ENCODE measurements around the gene RIBC2.
"Not testable (repeated sequence)": the region's sequence is repeated elsewhere in the genome, so short reads cannot be mapped to it uniquely, and the experiment has no call there.

RIBC2 gene

DNA sequence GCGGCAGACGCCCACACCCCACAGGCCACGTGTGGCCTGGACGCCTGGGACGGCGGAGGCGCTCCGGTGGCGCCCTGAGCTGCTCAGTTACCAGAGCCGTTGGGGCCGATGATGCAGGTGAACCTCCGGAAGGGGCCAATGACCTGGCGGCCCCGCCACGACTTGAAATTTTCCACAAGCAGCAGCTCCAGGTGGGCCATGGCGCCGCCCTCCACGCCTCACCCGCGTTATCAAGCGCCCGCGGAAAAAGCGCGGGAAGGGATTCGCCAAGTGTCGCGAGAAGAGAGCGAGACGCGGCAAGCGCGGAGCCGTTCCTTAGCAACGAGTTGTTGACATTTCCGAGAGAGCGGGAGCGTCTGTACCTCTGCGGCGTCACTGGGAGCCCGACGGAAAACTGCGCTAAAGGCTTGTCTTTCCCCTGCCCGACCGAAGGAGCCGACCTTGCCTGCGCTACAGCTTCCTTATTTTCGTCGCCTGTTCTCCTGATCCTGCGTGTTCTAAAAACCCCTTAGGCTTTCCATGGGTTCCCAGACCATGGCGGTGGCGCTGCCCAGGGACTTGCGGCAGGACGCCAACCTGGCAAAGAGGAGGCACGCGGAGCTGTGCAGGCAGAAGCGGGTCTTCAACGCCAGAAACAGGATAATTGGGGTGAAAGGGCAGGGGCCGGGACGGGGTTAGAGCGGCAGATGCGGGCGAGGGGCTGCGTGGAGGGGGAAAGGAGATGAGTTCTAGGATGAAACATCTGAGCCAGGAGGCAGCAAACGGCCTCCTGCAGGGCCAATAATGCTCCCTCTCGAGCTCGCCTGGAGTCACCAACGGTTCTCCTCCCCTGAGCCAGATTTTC lies at the start of gene RIBC2, which contains the start of gene SMC1B:
TSS of gene RIBC2 (plus strand) at position 326 of the 844 bp plus-strand sequence. CDS start at position 520, 194 bp downstream.
TSS of gene SMC1B (minus strand) at position 232 of the 844 bp plus-strand sequence. CDS start at position 200, 32 bp downstream.
- DNase-seq (ENCODE audit: low read depth in 2 of 2) = peak; percentile 83 to 84

GRCh38 chr22:45366713-45367112 lies 46.8 kb upstream of the RIBC2 start:
- DNase-seq (ENCODE audit: low read depth in 2 of 2) = no peak

GRCh38 chr22:45373592-45373991 lies 39.9 kb upstream of the RIBC2 start:
- not testable (repeated sequence) for DNase-seq (ENCODE audit: low read depth in 2 of 2)

DNA sequence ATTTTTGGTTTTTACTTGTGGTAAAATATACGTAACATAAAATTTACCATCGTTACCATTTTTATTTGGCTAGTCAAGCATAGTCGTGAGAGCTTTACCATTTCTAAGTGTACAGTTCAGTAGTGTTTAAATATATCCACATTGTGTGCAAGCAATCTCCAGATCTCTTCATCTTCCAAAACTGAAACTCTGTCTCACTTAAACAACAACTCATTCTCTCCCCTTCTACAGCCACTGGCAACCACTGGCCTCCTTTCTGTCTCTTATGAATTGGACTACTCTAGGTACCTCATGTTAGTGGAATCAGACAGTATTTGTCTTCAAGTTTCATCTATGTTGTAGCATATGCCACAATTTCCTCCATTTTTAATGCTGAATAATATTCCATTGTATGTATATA lies 37.5 kb upstream of the RIBC2 start:
- DNase-seq (ENCODE audit: low read depth in 2 of 2) = no peak

- no peak for DNase-seq (ENCODE audit: low read depth in 2 of 2)
Measured at GRCh38 chr22:45376703-45377102, 36.8 kb upstream of the RIBC2 start.

GRCh38 chr22:45381348-45381747 lies 32.1 kb upstream of the RIBC2 start:
- no peak for DNase-seq (ENCODE audit: low read depth in 2 of 2)

DNA sequence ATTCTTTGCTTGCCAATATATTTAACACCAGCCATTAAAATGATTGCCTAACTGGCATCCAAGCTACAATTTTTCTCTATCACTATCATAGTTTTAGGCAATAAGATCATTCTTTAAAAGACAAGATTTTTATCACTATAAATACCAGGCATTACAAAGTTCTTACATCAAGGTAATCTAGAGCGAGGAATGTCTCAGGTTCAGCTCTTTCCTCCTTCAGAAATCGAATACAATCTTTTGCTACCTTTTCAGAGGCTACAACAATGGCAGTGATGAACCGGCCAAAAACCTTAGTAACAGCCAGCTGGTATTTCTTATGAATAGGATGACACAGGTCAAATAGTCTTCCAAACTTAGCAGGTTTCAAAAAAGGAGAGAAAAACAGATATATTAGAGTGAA lies 23.9 kb upstream of the RIBC2 start:
- DNase-seq (ENCODE audit: low read depth in 2 of 2) = no peak

- DNase-seq (ENCODE audit: low read depth in 2 of 2) = no peak
Measured at GRCh38 chr22:45397806-45398205, 15.7 kb upstream of the RIBC2 start.

- DNase-seq (ENCODE audit: low read depth in 2 of 2) = no peak
Measured at GRCh38 chr22:45398214-45398613, 15.3 kb upstream of the RIBC2 start.

DNA sequence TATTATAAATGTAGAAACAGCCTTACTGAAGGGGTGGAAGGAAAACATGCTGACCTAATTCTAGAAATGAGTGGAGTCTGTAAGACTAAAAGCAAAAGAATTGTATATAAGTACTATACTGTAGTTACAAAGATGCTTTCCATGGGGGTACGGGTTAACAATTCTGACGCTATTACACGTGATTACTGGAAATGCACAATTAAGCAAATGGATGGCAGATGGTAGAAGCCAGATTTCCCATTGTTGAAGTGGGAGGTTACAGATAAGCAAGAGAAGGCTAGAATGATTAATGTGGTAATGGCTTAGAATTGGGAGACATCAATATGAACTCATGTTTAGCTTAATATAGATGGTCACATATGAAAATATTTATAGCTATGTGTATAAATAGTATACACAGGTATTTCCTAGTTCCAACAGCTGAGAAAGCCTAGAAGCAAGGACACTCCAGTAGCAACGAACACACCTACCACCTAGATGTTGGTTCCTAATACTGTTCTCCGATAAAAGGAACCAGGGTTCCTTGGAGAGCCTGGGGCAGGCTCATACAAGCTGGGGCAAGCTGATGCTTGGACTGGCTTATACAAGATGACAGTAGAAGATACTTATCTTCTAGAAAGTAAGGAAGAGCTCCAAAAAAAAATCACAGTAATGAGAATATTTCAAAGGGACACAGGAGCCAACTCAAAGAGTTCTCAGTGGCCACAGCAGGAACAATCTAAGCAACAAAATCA lies 13.6 kb upstream of the RIBC2 start:
- no peak for DNase-seq (ENCODE audit: low read depth in 2 of 2)

DNA sequence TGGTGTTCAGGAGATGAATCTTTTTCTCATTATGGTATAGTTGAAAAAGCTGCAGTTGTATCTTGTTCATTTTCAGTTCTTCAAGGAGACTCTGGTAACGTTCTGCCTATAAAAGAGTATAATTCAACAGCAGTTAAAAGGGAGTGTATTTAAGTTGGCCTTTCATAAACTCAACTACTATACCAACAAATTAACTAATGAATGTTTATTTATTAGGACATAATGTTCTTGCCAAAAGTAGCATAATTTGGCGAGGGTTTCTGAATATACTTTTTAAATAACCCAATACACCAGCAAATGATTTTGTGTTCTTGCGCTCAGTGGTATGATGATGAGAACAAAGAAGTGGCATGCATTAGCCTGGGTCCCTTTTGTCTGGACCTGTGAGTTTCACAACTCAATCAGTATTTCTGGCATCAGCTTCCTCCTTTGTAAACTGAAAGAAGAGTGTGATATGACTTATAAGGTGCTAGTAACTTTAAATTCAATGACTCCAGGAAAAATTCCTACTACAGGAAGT lies 11.0 kb upstream of the RIBC2 start:
- DNase-seq (ENCODE audit: low read depth in 2 of 2) = no peak

GRCh38 chr22:45407793-45408192 lies 5.7 kb upstream of the RIBC2 start:
- no peak for DNase-seq (ENCODE audit: low read depth in 2 of 2)

- DNase-seq (ENCODE audit: low read depth in 2 of 2) = no peak
Measured at GRCh38 chr22:45413013-45413367, 503 bp upstream of the RIBC2 start.

DNA sequence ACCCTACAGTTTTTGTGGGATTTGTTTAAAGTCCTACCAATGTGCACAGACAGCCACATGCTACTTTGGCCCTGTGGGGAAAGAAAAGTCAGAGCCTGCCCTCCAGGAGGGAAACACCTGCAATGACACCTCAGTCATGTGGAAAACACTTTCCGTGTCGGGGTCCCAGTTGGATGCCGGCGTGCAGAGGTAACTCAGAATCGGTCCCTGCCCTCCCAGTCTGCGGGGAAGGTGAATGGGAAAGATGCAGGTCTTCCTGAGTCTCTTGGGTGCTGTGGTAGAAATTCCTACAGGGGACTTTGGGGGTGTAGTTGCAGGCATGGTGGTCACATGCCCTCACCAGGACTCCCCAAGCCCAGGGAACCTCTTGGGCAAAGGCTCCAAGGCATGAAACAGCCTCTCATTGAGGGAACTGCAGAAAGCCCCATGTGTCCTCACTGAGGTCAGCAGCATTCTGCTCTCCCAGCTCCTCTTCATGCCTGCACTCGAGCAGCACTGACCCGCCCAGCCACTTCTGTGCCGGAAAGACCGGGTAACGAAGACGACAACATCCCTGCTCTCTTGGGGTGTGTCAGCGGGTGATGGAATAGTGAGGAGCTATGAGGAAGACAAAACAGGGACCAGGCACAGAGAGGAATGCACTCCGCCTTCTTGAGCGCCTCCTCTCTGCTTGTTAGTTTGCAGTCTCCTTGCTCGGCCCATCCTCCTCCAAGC lies 4.7 kb downstream of the RIBC2 start:
- no peak for DNase-seq (ENCODE audit: low read depth in 2 of 2)

DNA sequence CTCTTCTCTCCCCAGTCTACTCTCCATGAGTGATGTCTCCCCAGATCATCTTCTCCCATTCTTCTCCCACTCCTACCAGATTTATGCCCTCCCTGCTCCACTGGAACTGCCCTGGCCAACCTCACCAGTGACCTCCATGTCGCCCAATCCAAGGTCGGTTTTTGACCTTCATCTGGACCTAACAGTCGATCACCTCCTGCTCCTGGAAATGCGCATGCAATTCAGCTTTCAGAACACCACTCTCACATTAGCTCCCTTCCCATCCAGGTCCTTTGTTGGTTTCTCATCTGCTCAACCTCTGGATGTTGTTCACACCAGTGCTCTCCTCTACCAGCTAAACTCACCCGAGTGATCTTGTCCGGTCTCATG lies 5.3 kb downstream of the RIBC2 start:
- DNase-seq (ENCODE audit: low read depth in 2 of 2) = no peak

DNA sequence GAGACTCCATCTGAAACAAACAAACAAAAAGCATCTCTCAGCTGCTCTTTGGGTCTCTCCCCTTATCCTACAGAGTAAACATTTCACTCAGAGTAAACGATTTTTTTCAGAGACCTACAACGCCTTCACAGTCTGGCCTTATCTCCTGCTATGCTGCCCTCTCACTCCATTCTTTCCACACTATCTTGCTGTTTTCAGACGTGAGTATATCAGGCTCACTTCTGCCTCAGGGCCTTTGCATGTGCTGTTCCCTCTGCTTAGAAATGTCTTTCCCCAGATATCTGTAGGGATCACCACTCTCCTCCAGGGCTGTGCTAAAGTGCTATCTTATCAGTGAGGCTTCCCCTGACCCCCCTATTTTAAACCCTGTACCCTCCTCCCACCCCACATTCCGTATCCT lies 6.5 kb downstream of the RIBC2 start:
- DNase-seq (ENCODE audit: low read depth in 2 of 2) = no peak

DNA sequence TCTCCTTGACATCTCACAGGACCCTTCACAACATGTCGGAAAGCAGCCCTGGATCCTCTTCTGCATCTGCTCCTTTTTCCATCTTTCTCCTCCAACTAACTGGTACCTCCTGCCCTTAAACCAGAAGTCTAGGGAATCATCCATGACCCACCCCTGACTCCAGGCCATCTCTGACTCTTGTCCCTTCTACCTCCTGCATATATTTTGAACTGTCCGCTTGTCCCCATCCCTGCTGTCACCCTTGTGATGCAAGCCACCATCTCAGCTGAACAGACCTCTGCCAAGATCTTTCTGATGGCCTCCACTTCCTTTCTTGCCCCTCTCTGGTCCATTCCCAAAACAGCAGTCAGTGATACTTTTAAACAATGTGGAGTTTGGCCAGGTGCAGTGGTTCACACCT lies 7.0 kb downstream of the RIBC2 start:
- no peak for DNase-seq (ENCODE audit: low read depth in 2 of 2)

- DNase-seq (ENCODE audit: low read depth in 2 of 2) = no peak
Measured at GRCh38 chr22:45421349-45422055, 8.0 kb downstream of the RIBC2 start.

DNA sequence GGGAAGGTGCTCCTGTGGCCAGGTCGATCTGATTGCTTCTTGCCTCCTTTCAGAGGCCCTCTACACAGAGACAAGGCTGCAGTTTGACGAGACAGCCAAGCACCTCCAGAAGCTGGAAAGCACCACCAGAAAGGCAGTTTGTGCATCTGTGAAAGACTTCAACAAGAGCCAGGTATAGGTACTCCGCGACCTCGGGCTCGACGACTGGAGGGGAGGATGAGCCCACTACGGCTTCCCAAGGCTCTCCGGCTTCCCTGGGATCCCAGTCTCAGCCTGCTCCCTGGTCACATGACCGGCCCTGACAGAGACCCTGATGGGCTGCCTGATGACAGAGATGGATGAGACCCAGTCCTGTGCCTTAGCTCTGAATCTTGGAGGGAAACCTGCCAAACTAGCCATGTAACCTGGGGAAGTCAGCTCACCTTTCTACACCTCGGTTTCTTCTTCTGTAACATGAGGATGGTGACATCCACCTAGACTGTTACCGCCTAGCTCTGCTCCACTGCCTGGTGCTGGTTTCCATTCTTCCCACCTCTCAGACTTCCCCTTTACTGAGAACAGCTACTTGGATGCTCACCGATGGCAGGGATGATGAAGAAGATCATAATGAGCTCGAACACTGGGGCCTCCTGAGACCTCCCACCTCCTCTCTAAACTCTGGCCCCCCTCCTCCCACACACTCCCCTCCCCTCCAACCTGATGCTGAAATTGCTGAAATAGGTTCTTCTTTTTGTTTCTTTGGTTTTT lies 8.9 kb downstream of the RIBC2 start:
- no peak for DNase-seq (ENCODE audit: low read depth in 2 of 2)

DNA sequence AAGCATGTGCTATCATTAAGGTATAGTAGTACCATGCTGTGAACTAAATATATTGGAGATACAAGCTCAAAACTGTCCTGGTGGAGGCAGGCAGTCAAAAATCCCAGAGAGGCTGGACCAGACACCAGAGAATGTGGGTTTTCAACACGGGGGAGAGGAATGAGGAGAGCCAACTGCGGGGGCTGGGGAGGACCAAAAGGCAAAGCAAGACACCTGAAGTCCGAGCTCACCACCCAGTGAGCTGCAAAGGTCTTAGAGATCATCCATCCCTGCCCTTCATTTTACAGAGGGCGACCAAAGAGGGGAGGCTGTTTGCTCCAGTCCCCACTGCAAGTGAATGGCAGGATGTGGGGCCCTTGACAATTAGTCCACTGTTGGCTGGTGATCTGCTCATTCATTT lies 10.0 kb downstream of the RIBC2 start:
- DNase-seq (ENCODE audit: low read depth in 2 of 2) = no peak

DNA sequence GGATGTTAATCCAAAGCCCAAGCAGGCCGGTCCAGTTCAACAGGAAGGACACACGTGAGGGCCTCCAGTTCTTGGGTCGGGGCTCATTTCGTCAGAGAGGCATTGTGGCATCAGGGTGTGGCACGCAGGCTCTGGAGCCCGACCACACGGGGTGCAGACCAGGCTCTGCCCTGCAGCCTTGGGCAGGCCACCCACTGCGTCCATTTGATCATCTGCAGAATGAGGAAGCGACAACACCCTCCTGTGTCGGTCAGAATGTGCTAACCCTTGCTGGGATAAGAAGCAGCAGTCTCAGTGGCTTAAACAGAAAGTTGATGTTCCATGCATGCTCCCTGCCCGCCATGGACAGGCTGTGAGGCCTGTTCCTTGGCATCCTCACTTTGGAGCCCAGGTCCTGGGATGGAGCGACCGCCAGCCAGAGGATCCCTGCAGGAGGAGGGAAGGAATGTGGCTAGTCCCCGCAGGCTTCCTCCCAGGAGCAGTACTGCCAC lies 10.8 kb downstream of the RIBC2 start:
- no peak for DNase-seq (ENCODE audit: low read depth in 2 of 2)

Measured in stimulated activated CD4-positive, alpha-beta T cell treated with anti-CD3 and anti-CD28 coated beads, Interleukin-12 subunit alpha, Interleukin-12 subunit beta, amount 100 ng/mL, for 24 hours (primary cell).